Adrenal gland (tissue), 12 donors: ENCODE results near the gene HS3ST5. TPM values are rescaled to one million over a fixed set of nuclear protein-coding genes. Genes with fewer than 3 reads are reported as not detected.

Experiments used
- DNase-seq, 7 donors: peaks; one replicate each; pipeline ENCODE4 v3.0.0-alpha.2; 2019 to 2020
- H3K27ac ChIP-seq, 5 donors: fragments of 200-600 bp; sonication (generic) in 4 of 5; 1 replicate in 3 of 5; 2 replicates in 2 of 5; pipeline versions ENCODE4 v1.5.1 to v1.8.0; 2016 to 2020; ENCODE audit warnings: mild to moderate bottlenecking in 1 of 5
- H3K27me3 ChIP-seq: fragments of 200-600 bp; 2 replicates; pipeline ENCODE4 v1.8.0; 2021
- H3K36me3 ChIP-seq, 2 donors: fragments of 200-600 bp; replicated peaks in 1 of 2; 1 replicate in 1 of 2; 2 replicates in 1 of 2; pipeline versions ENCODE4 v1.5.1 to v1.8.0; 2018 to 2022
- H3K4me1 ChIP-seq, 2 donors: fragments of 200-600 bp; replicated peaks in 1 of 2; 1 replicate in 1 of 2; 2 replicates in 1 of 2; pipeline versions ENCODE4 v1.5.1 to v1.8.0; 2018 to 2021
- H3K4me3 ChIP-seq, 4 donors: fragments of 200-600 bp; sonication (generic) in 3 of 4; one replicate each; pipeline ENCODE4 v1.5.1; 2016 to 2018
- H3K9me3 ChIP-seq, 3 donors: fragments of 200-600 bp; sonication (generic) in 1 of 3; replicated peaks in 1 of 3; 1 replicate in 2 of 3; 2 replicates in 1 of 3; pipeline versions ENCODE4 v1.5.1 to v1.8.0; 2016 to 2021
- POLR2A ChIP-seq, 2 donors: fragments of 450-650 bp; IDR thresholded peaks; one replicate each; pipeline ENCODE4 v1.6.1; 2017; ENCODE audit warnings: antibody characterized with exemption in 2 of 2, mild to moderate bottlenecking in 2 of 2, moderate library complexity in 1 of 2
- WGBS, 4 donors: extraction: QIAGEN DNeasy Blood & Tissue Kit in 2 of 4; methylation state at CpG; one replicate each; pipeline versions ENCODE4 v1.1.5 to v1.1.7; 2013 to 2017; 5-methylcytosine and 5-hydroxymethylcytosine counted together
- intact Hi-C, 2 donors: fragments of 100-400 bp; cut with DNase I; formaldehyde crosslinking; loops; one replicate each; pipeline versions ENCODE4 v1.14.1 to v1.15.0; 2022 to 2023
- polyA plus RNA-seq, 3 donors: library from polyadenylated mRNA; stranded (reverse); fragments of 200-250 nt in 2 of 3; fragments of 350-450 nt in 1 of 3; fragmentation: Illumina TruSeq in 1 of 3; extraction: RNeasy Lipid Tissue Mini Kit (QIAGEN cat#74804) in 1 of 3; gene quantifications; one replicate each; pipeline ENCODE4 v1.2.3, GENCODE V29; 2013 to 2014
- total RNA-seq, 9 donors: library from RNA; depleted of rRNA in 4 of 9; stranded (reverse); fragments of >200 nt in 4 of 9; fragments of 120-200 nt in 1 of 9; fragmentation: NEBNext Ultra II Directional in 1 of 9; extraction: Animal tissue kit (Norgen Biotek cat#: 25700) in 1 of 9; gene quantifications; one replicate each; pipeline versions ENCODE4 v1.1.0 to v1.2.4, GENCODE V29; 2013 to 2023
- TF ChIP-seq, protein P1 (sequence below), 6 experiments: fragments of 450-650 bp in 4 of 6; fragments of 200-600 bp in 2 of 6; sonication (generic) in 1 of 6; IDR thresholded peaks; 1 replicate in 5 of 6; 2 replicates in 1 of 6; pipeline versions ENCODE4 v1.5.1 to v1.8.0; 2016 to 2021; ENCODE audit warnings: antibody characterized with exemption in 6 of 6, mild to moderate bottlenecking in 2 of 6, moderate library complexity in 1 of 6
- donor health status: healthy with polysubstance abuse.
- donor health status: Bipolar disorder and iron deficiency.
- donor health status: DM: yes; HTN: yes; CAD: no.
- donor health status: DM: no; HTN: no; CAD: no.
- donor health status: DM: no; HTN: no; CAD: no.
- donor health status: DM: yes; HTN: yes; CAD: no.

Gene HS3ST5
- total and polyA plus RNA-seq, 12 donors = 0.04 to 0.78 (median 0.24) TPM; not detected in 5

DNA sequence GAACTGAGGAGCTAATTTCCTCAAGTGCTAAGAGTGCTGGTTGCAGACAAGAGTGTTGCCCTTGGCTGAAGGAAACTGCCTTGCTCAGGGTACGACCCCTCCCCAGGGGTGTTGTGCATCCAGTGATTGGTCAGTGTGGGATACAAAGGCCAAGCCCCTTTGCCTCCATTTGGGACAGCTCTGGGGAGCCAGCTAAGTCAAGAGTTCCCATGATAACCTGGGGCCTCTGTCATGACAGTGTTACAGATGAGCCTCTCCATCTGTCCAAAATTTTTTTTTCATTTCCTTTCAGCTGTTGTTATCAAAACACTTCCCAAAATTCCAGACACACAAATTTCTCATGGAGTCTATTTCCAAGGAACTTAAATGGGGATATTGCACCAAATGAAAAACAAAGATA, 93.3 kb downstream of the HS3ST5 start:
- Histone ChIP-seq H3K4me3 (no peak overlapping the region), H3K36me3 (no peaks in the 10 kb centered on the region), H3K27me3 (no peaks in the 10 kb centered on the region), H3K4me1 (no peaks in the 10 kb centered on the region), H3K27ac (no peak overlapping the region), H3K9me3 (no peaks in the 10 kb centered on the region)
- intact Hi-C loops = no loop called here
- TF ChIP-seq, protein P1, sequence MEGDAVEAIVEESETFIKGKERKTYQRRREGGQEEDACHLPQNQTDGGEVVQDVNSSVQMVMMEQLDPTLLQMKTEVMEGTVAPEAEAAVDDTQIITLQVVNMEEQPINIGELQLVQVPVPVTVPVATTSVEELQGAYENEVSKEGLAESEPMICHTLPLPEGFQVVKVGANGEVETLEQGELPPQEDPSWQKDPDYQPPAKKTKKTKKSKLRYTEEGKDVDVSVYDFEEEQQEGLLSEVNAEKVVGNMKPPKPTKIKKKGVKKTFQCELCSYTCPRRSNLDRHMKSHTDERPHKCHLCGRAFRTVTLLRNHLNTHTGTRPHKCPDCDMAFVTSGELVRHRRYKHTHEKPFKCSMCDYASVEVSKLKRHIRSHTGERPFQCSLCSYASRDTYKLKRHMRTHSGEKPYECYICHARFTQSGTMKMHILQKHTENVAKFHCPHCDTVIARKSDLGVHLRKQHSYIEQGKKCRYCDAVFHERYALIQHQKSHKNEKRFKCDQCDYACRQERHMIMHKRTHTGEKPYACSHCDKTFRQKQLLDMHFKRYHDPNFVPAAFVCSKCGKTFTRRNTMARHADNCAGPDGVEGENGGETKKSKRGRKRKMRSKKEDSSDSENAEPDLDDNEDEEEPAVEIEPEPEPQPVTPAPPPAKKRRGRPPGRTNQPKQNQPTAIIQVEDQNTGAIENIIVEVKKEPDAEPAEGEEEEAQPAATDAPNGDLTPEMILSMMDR (IDR thresholded peaks at IDR 0.05) = no peak
- no peak for TF ChIP-seq POLR2A (IDR thresholded peaks at IDR 0.05)
- DNase-seq = no peak
- 50 to 66% (median 55%) methylated on average over 1 of the region's 1 CpG for WGBS, 4 donors

DNA sequence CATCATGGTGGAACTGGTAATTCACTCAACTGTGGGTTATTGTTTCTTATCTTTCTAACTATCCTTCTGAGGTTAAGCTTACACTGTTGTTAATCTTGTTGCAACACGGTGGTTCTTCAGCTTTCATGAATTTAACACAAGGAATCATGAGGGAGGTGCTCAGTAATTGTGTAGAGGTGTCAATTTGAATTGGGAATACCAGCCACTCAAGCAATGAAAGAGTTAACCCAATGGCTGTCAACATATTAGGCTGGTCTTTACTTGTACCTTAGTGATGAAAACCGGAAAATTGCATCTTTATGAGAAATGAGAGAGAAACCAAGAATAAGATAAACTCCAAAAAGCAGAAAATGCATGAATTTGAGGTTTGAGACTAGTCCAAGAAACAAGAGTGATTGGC, 95.7 kb downstream of the HS3ST5 start:
- intact Hi-C loops = no loop called here
- H3K27me3 ChIP-seq = no peaks in the 10 kb centered on the region
- H3K4me3 ChIP-seq = no peak overlapping the region
- DNase-seq = no peak
- H3K9me3 ChIP-seq = no peaks in the 10 kb centered on the region
- WGBS, 4 donors = 43 to 48% (median 47%) methylated on average over 2 of the region's 2 CpGs
- H3K27ac ChIP-seq = no peak overlapping the region
- TF ChIP-seq, protein P1 (IDR thresholded peaks at IDR 0.05) = no peak
- TF ChIP-seq POLR2A (IDR thresholded peaks at IDR 0.05) = no peak
- no peaks in the 10 kb centered on the region for H3K36me3 ChIP-seq
- H3K4me1 ChIP-seq = no peaks in the 10 kb centered on the region

DNA sequence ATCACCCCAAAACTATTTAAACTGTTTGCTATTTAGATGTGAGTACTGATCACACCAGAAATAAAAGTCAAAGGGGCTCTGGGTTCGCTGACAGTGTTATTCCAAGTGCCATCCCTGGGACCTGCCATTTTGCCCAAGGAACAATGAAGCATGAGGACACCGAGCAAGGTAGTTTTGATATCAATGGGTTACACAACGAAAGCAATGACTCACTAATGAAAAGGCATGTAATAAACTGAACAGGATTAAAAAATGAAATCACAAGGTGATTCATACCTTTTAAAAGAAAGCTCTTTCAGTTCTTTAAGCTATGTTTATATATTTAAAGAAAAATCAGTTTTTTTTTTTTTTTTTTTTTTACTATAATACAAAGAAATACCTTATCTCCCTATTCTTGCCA, 102.0 kb downstream of the HS3ST5 start:
- DNase-seq = no peak
- Histone ChIP-seq H3K9me3 (no peaks in the 10 kb centered on the region), H3K4me3 (no peak overlapping the region), H3K27me3 (no peaks in the 10 kb centered on the region), H3K4me1 (no peaks in the 10 kb centered on the region), H3K27ac (no peak overlapping the region), H3K36me3 (no peaks in the 10 kb centered on the region)
- intact Hi-C loops = no loop called here
- WGBS, 4 donors = 70 to 82% (median 78%) methylated on average over 3 of the region's 3 CpGs
- no peak for TF ChIP-seq POLR2A (IDR thresholded peaks at IDR 0.05)
- TF ChIP-seq, protein P1 (IDR thresholded peaks at IDR 0.05) = no peak

DNA sequence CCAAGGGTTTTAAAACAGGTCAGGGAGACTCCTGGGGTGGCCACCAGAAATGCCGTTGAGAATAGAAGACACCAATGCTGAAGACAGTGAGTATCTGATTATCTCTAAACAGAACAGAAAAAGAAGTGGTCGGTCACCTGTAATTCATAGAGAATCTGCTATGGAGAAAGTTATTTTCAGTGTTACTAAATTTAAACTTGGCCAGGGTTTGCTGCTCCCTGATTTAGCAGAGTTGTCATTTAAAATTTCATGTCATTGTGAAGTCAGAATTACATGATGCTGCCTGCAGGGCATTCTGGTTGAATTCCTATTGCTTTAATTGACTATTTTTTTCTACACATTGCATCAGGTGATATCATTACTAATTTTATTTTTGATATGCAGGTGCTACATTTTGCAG, 114.1 kb downstream of the HS3ST5 start:
- H3K27me3 ChIP-seq = no peaks in the 10 kb centered on the region
- no peak for TF ChIP-seq POLR2A (IDR thresholded peaks at IDR 0.05)
- TF ChIP-seq, protein P1 (IDR thresholded peaks at IDR 0.05) = no peak
- H3K9me3 ChIP-seq = no peaks in the 10 kb centered on the region
- H3K36me3 ChIP-seq = no peaks in the 10 kb centered on the region
- H3K4me1 ChIP-seq = no peaks in the 10 kb centered on the region
- H3K4me3 ChIP-seq = no peak overlapping the region
- no peak overlapping the region for H3K27ac ChIP-seq
- WGBS, 4 donors = 63 to 80% (median 74%) methylated on average over 2 of the region's 2 CpGs
- no peak for DNase-seq
- intact Hi-C loops = no loop called here
